HepG2 (cell line): ENCODE results near the gene SPRYD3. TPM values are rescaled to one million over a fixed set of nuclear protein-coding genes. Genes with fewer than 3 reads are reported as not detected.

ENCODE experiments used
- ETV6 ChIP-seq: sonication (generic); formaldehyde crosslinking; conservative IDR thresholded peaks from 2 replicates; pipeline ENCODE4 v1.4.0; 2020; ENCODE audit warnings: missing genetic modification reagents
- FIP1L1 ChIP-seq: fragments of 200-400 bp; formaldehyde crosslinking; IDR thresholded peaks from 2 replicates; pipeline ENCODE4 v1.6.1; 2018; ENCODE audit warnings: low read depth, mild to moderate bottlenecking, low read length, moderate library complexity, borderline replicate concordance; ENCODE audit not compliant: insufficient read depth
- IKZF4 ChIP-seq: sonication (generic); formaldehyde crosslinking; IDR thresholded peaks from 2 replicates; pipeline ENCODE4 v1.5.1; 2020; ENCODE audit warnings: borderline replicate concordance, mild to moderate bottlenecking, low read depth, missing genetic modification reagents; ENCODE audit errors: not compliant biosample characterization
- LCORL ChIP-seq, 2 experiments: fragments of 450-650 bp in 1 of 2; sonication (generic) in 1 of 2; formaldehyde crosslinking in 1 of 2; IDR thresholded peaks; 2 replicates each; pipeline versions ENCODE4 v1.5.0 to v1.6.1; 2017 to 2020; ENCODE audit warnings: antibody characterized with exemption in 1 of 2, missing genetic modification reagents in 1 of 2
- PCBP1 ChIP-seq: fragments of 200-400 bp; formaldehyde crosslinking; IDR thresholded peaks from 2 replicates; pipeline ENCODE4 v1.6.1; 2017; ENCODE audit warnings: mild to moderate bottlenecking, low read depth, low read length, borderline replicate concordance
- ZNF446 ChIP-seq: sonication (generic); formaldehyde crosslinking; IDR thresholded peaks from 2 replicates; pipeline ENCODE4 v1.5.0; 2020; ENCODE audit warnings: mild to moderate bottlenecking, missing genetic modification reagents
- polyA plus RNA-seq, 8 experiments: library from polyadenylated mRNA; depleted of rRNA in 3 of 8; stranded (reverse) in 7 of 8; unstranded in 1 of 8; fragments of >200 nt; fragmentation: Illumina TruSeq in 4 of 8; extraction: Trizol in 4 of 8; gene quantifications; 2 replicates each; pipeline versions ENCODE4 v1.2.1 to v1.2.3, GENCODE V29; 2011 to 2016; ENCODE audit warnings: low read depth in 4 of 8, missing spikeins in 1 of 8, mixed read lengths in 1 of 8; ENCODE audit not compliant: insufficient read depth in 1 of 8
- total RNA-seq, 5 experiments: library from RNA; depleted of rRNA; stranded (reverse); fragments of >200 nt; fragmentation: Illumina TruSeq; extraction: Trizol; gene quantifications; 2 replicates each; pipeline ENCODE4 v1.2.3, GENCODE V29; 2016; ENCODE audit warnings: low read depth in 1 of 5
- TF ChIP-seq, protein P1 (sequence below): sonication (generic); formaldehyde crosslinking; IDR thresholded peaks from 2 replicates; pipeline ENCODE4 v1.5.1; 2020; ENCODE audit warnings: mild to moderate bottlenecking, missing genetic modification reagents, moderate library complexity
- TF ChIP-seq, protein P2 (sequence below): sonication (generic); formaldehyde crosslinking; IDR thresholded peaks from 2 replicates; pipeline ENCODE4 v1.8.0; 2022; ENCODE audit warnings: mild to moderate bottlenecking, missing genetic modification reagents
- TF ChIP-seq, protein P3 (sequence below): sonication (generic); formaldehyde crosslinking; IDR thresholded peaks from 2 replicates; pipeline ENCODE4 v1.4.0; 2020; ENCODE audit warnings: mild to moderate bottlenecking, missing genetic modification reagents, borderline replicate concordance
- TF ChIP-seq, protein P4 (sequence below): sonication (generic); formaldehyde crosslinking; IDR thresholded peaks from 2 replicates; pipeline ENCODE4 v1.4.0; 2020; ENCODE audit warnings: missing genetic modification reagents
- TF ChIP-seq, protein P5 (sequence below): sonication (generic); formaldehyde crosslinking; IDR thresholded peaks from 2 replicates; pipeline ENCODE4 v1.8.0; 2022; ENCODE audit warnings: mild to moderate bottlenecking, missing genetic modification reagents, moderate library complexity

SPRYD3 gene
- total and polyA plus RNA-seq, 2 of the 13 experiments (the other 11 are each of a cell fraction or from before 2014, with no cell fraction given) = 9.0 to 9.2 TPM

DNA sequence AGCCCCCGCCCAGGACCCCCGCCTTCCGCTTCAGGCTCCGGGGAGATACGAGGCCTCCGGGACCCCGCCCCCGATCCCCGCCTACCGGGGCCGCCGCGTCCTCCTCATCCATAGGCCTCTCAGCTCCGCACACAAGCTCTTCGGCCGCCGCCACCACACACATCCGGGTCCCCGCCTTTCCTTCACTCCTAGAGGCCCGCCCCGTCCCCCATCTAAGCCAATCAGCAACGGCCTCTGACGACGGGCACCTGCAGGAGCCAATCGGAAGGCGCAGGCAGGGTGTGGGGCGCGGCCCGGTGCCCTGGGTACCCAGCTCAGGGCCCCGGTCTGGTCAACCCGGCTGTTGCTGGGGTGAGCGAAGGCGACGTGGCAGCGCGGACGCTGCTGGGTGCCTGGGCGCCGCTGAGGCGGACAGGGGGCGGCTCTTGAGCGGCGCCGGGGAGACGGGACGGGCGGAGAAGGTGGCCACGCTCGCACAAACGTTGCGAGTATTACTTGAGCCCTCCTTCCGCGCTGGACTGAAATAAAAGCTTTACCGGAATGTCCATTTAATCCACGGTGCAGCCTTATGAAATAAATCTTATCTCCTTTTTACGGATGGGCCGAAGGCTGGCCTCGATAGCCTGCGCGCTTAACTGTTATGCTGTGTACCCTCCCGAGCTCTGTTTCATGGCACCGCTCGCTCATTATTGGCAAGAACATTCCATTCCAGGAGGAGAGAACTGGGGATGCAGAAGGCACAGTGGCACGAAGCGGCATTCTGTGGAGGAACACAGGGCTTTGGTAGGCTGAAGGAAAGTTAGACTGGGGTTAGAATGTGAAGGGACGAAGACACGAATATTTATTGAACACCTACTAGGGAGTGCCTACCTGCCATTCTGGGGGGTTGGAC is at the start of gene SPRYD3 (continued):
- TF ChIP-seq, protein P1, sequence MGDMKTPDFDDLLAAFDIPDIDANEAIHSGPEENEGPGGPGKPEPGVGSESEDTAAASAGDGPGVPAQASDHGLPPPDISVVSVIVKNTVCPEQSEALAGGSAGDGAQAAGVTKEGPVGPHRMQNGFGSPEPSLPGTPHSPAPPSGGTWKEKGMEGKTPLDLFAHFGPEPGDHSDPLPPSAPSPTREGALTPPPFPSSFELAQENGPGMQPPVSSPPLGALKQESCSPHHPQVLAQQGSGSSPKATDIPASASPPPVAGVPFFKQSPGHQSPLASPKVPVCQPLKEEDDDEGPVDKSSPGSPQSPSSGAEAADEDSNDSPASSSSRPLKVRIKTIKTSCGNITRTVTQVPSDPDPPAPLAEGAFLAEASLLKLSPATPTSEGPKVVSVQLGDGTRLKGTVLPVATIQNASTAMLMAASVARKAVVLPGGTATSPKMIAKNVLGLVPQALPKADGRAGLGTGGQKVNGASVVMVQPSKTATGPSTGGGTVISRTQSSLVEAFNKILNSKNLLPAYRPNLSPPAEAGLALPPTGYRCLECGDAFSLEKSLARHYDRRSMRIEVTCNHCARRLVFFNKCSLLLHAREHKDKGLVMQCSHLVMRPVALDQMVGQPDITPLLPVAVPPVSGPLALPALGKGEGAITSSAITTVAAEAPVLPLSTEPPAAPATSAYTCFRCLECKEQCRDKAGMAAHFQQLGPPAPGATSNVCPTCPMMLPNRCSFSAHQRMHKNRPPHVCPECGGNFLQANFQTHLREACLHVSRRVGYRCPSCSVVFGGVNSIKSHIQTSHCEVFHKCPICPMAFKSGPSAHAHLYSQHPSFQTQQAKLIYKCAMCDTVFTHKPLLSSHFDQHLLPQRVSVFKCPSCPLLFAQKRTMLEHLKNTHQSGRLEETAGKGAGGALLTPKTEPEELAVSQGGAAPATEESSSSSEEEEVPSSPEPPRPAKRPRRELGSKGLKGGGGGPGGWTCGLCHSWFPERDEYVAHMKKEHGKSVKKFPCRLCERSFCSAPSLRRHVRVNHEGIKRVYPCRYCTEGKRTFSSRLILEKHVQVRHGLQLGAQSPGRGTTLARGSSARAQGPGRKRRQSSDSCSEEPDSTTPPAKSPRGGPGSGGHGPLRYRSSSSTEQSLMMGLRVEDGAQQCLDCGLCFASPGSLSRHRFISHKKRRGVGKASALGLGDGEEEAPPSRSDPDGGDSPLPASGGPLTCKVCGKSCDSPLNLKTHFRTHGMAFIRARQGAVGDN (CRISPR knock-in tag) = peak; percentile 91
- TF ChIP-seq ZNF446 (CRISPR knock-in tag) (peak; percentile 70; the same call in 1 of the 2 replicates), ETV6 (CRISPR knock-in tag) (0 out of 2 replicates have a peak, but pooled peaks have one; percentile 55), PCBP1 (no peak), IKZF4 (no peak), LCORL (IDR thresholded peaks at IDR 0.05) (no peak), LCORL (CRISPR knock-in tag; IDR thresholded peaks at IDR 0.05) (peak; percentile 56), FIP1L1 (no peak)
- TF ChIP-seq, protein P2, sequence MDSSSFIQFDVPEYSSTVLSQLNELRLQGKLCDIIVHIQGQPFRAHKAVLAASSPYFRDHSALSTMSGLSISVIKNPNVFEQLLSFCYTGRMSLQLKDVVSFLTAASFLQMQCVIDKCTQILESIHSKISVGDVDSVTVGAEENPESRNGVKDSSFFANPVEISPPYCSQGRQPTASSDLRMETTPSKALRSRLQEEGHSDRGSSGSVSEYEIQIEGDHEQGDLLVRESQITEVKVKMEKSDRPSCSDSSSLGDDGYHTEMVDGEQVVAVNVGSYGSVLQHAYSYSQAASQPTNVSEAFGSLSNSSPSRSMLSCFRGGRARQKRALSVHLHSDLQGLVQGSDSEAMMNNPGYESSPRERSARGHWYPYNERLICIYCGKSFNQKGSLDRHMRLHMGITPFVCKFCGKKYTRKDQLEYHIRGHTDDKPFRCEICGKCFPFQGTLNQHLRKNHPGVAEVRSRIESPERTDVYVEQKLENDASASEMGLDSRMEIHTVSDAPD = no peak
- TF ChIP-seq, protein P3, sequence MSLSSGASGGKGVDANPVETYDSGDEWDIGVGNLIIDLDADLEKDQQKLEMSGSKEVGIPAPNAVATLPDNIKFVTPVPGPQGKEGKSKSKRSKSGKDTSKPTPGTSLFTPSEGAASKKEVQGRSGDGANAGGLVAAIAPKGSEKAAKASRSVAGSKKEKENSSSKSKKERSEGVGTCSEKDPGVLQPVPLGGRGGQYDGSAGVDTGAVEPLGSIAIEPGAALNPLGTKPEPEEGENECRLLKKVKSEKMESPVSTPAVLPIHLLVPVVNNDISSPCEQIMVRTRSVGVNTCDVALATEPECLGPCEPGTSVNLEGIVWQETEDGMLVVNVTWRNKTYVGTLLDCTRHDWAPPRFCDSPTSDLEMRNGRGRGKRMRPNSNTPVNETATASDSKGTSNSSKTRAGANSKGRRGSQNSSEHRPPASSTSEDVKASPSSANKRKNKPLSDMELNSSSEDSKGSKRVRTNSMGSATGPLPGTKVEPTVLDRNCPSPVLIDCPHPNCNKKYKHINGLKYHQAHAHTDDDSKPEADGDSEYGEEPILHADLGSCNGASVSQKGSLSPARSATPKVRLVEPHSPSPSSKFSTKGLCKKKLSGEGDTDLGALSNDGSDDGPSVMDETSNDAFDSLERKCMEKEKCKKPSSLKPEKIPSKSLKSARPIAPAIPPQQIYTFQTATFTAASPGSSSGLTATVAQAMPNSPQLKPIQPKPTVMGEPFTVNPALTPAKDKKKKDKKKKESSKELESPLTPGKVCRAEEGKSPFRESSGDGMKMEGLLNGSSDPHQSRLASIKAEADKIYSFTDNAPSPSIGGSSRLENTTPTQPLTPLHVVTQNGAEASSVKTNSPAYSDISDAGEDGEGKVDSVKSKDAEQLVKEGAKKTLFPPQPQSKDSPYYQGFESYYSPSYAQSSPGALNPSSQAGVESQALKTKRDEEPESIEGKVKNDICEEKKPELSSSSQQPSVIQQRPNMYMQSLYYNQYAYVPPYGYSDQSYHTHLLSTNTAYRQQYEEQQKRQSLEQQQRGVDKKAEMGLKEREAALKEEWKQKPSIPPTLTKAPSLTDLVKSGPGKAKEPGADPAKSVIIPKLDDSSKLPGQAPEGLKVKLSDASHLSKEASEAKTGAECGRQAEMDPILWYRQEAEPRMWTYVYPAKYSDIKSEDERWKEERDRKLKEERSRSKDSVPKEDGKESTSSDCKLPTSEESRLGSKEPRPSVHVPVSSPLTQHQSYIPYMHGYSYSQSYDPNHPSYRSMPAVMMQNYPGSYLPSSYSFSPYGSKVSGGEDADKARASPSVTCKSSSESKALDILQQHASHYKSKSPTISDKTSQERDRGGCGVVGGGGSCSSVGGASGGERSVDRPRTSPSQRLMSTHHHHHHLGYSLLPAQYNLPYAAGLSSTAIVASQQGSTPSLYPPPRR = no peak; the same call in 1 of the 2 replicates
- TF ChIP-seq, protein P4, sequence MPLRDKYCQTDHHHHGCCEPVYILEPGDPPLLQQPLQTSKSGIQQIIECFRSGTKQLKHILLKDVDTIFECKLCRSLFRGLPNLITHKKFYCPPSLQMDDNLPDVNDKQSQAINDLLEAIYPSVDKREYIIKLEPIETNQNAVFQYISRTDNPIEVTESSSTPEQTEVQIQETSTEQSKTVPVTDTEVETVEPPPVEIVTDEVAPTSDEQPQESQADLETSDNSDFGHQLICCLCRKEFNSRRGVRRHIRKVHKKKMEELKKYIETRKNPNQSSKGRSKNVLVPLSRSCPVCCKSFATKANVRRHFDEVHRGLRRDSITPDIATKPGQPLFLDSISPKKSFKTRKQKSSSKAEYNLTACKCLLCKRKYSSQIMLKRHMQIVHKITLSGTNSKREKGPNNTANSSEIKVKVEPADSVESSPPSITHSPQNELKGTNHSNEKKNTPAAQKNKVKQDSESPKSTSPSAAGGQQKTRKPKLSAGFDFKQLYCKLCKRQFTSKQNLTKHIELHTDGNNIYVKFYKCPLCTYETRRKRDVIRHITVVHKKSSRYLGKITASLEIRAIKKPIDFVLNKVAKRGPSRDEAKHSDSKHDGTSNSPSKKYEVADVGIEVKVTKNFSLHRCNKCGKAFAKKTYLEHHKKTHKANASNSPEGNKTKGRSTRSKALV (CRISPR knock-in tag) = no peak
- TF ChIP-seq, protein P5, sequence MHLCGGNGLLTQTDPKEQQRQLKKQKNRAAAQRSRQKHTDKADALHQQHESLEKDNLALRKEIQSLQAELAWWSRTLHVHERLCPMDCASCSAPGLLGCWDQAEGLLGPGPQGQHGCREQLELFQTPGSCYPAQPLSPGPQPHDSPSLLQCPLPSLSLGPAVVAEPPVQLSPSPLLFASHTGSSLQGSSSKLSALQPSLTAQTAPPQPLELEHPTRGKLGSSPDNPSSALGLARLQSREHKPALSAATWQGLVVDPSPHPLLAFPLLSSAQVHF (CRISPR knock-in tag) = no peak
